Endothelial cell of umbilical vein (primary cell): Measurements from ENCODE around the gene MAST1. TPM values are rescaled to one million over a fixed set of nuclear protein-coding genes. Genes with fewer than 3 reads are reported as not detected.

ENCODE experiments used
- BruUV-seq: library from RNA; stranded (reverse); fragments of 400-500 nt; replicated peaks from 2 replicates; lab custom pipeline; 2021; lab: Mats Ljungman, UMichigan
- CTCF ChIA-PET: fragments of 300-600, 350-600 bp; sonication (Branson Sonifier 250); formaldehyde crosslinking; loops from one replicate; lab custom pipeline; 2021; ENCODE audit warnings: antibody characterized with exemption, inconsistent platforms; lab: Charles Lee
- POLR2A ChIA-PET: fragments of 300-600, 350-600 bp; sonication (Branson Sonifier 250); formaldehyde crosslinking; loops from one replicate; lab custom pipeline; 2021; ENCODE audit warnings: antibody characterized with exemption, inconsistent platforms; lab: Charles Lee
- DNase-seq: peaks from one replicate; pipeline ENCODE4 v3.0.0-alpha.2; 2011; ENCODE audit warnings: low read depth, low spot score
- FAIRE-seq: peaks from 2 replicates; lab custom pipeline; 2011; peaks lifted over from hg19 to GRCh38; lab: Jason Lieb, UNC
- H2AFZ ChIP-seq: 2 replicates; pipeline ENCODE4 v1.6.0; 2012; ENCODE audit warnings: low read depth, low read length, control low read depth, inconsistent platforms
- H3K27ac ChIP-seq: 2 replicates; pipeline ENCODE4 v1.5.1; 2011; ENCODE audit warnings: low read depth, mild to moderate bottlenecking, control low read depth, low read length, moderate library complexity; ENCODE audit not compliant: insufficient read depth
- H3K27me3 ChIP-seq, 2 experiments: 2 replicates each; pipeline versions ENCODE4 v1.6.0 to v1.6.1; 2011; ENCODE audit warnings: low read length in 2 of 2, mixed read lengths in 1 of 2; ENCODE audit not compliant: control insufficient read depth in 2 of 2, insufficient read depth in 2 of 2
- H3K36me3 ChIP-seq, 2 experiments: 2 replicates in 1 of 2; 3 replicates in 1 of 2; pipeline ENCODE4 v1.5.1; 2011; ENCODE audit warnings: low read length in 2 of 2, mild to moderate bottlenecking in 1 of 2, moderate library complexity in 1 of 2; ENCODE audit not compliant: control insufficient read depth in 2 of 2, insufficient read depth in 2 of 2; ENCODE audit errors: extremely low read depth in 1 of 2
- H3K4me1 ChIP-seq: 3 replicates; pipeline ENCODE4 v1.5.1; 2011; ENCODE audit warnings: mild to moderate bottlenecking, low read length; ENCODE audit not compliant: control insufficient read depth, insufficient read depth; ENCODE audit errors: extremely low read depth
- H3K4me2 ChIP-seq: 2 replicates; pipeline ENCODE4 v1.6.1; 2011; ENCODE audit warnings: low read length, control low read depth, mixed read lengths; ENCODE audit not compliant: insufficient read depth
- H3K4me3 ChIP-seq, 3 experiments: fragments of 200-600 bp in 1 of 3; sonication (generic), shearing (Covaris generic) in 1 of 3; replicated peaks in 1 of 3; 2 replicates each; pipeline ENCODE4 v1.5.1; 2011 to 2016; ENCODE audit warnings: control low read depth in 3 of 3, low read length in 3 of 3, mild to moderate bottlenecking in 2 of 3, inconsistent platforms in 1 of 3, low read depth in 1 of 3, moderate library complexity in 1 of 3; ENCODE audit not compliant: insufficient read depth in 1 of 3
- H3K79me2 ChIP-seq: 2 replicates; pipeline ENCODE4 v1.6.0; 2012; ENCODE audit warnings: low read length, inconsistent platforms; ENCODE audit not compliant: control insufficient read depth, insufficient read depth
- H3K9ac ChIP-seq: replicated peaks from 2 replicates; pipeline ENCODE3; 2011; ENCODE audit warnings: low read length, control low read depth; ENCODE audit not compliant: insufficient read depth; ENCODE audit errors: extremely low read depth
- H3K9me1 ChIP-seq: replicated peaks from 3 replicates; pipeline ENCODE4 v1.6.0; 2011; ENCODE audit warnings: mild to moderate bottlenecking, low read length; ENCODE audit not compliant: control insufficient read depth, insufficient read depth; ENCODE audit errors: extremely low read depth
- H3K9me3 ChIP-seq: replicated peaks from 2 replicates; pipeline ENCODE4 v1.5.1; 2012; ENCODE audit warnings: low read length, inconsistent platforms; ENCODE audit not compliant: control insufficient read depth, insufficient read depth
- H4K20me1 ChIP-seq: replicated peaks from 2 replicates; pipeline ENCODE3; 2011; ENCODE audit warnings: mild to moderate bottlenecking, low read length; ENCODE audit not compliant: control insufficient read depth, insufficient read depth; ENCODE audit errors: extremely low read depth
- EZH2 ChIP-seq: IDR thresholded peaks from 2 replicates; pipeline ENCODE4 v1.6.1; 2012; ENCODE audit warnings: borderline replicate concordance, low read depth, mild to moderate bottlenecking, moderate library complexity, low read length, inconsistent platforms; ENCODE audit not compliant: severe bottlenecking
- GATA2 ChIP-seq: IDR thresholded peaks from 2 replicates; pipeline ENCODE4 v1.7.0; 2011; ENCODE audit warnings: low read depth, mild to moderate bottlenecking, moderate library complexity, mixed read lengths, low read length; ENCODE audit not compliant: insufficient read length, insufficient read depth
- JUN ChIP-seq: IDR thresholded peaks from 2 replicates; pipeline ENCODE4 v1.6.1; 2011; ENCODE audit warnings: borderline replicate concordance, low read depth; ENCODE audit not compliant: insufficient read length, insufficient read depth
- POLR2A ChIP-seq: IDR thresholded peaks from 2 replicates; pipeline ENCODE4 v1.6.1; 2012; ENCODE audit warnings: low read depth, mild to moderate bottlenecking, control low read depth, low read length
- POLR2AphosphoS5 ChIP-seq: IDR thresholded peaks from 2 replicates; pipeline ENCODE4 v1.6.1; 2012; ENCODE audit warnings: low read depth, mild to moderate bottlenecking, control low read depth, low read length, moderate library complexity; ENCODE audit not compliant: insufficient read depth
- dilution Hi-C: fragments of 300-500 bp; cut with MboI; formaldehyde crosslinking; loops from one replicate; pipeline ENCODE4 v1.15.0; 2019; ENCODE audit warnings: low sequenced_read_pairs; ENCODE audit not compliant: extremely low pct_ligation_motif_present
- intact Hi-C: fragments of 100-400 bp; cut with micrococcal nuclease; formaldehyde crosslinking; loops from one replicate; pipeline ENCODE4 v1.10.0; 2022
- polyA plus RNA-seq, 4 experiments: library from polyadenylated mRNA; depleted of rRNA in 3 of 4; stranded (reverse) in 3 of 4; unstranded in 1 of 4; fragments of >200 nt; gene quantifications; 2 replicates each; pipeline versions ENCODE4 v1.2.1 to v1.2.3, GENCODE V29; 2011 to 2012; ENCODE audit warnings: missing spikeins in 1 of 4
- total RNA-seq: library from RNA; stranded (reverse); gene quantifications from 2 replicates; pipeline ENCODE4 v1.2.3, GENCODE V29; 2021
- TF ChIP-seq, protein P1 (sequence below): IDR thresholded peaks from 2 replicates; pipeline ENCODE4 v1.6.1; 2011; ENCODE audit not compliant: insufficient read depth, insufficient read length
- TF ChIP-seq, protein P2 (sequence below), 2 donors: IDR thresholded peaks; 1 replicate in 1 of 2; 2 replicates in 1 of 2; pipeline ENCODE4 v1.5.1; 2011; ENCODE audit warnings: low read length in 2 of 2, mild to moderate bottlenecking in 2 of 2, moderate library complexity in 2 of 2, control low read depth in 1 of 2, inconsistent platforms in 1 of 2, low read depth in 1 of 2; ENCODE audit not compliant: insufficient read depth in 1 of 2; ENCODE audit errors: extremely low read depth in 1 of 2

MAST1 gene
- total and polyA plus RNA-seq, 2 donors (not counting 3 experiments of a cell fraction or from before 2014, with no cell fraction given), result 0.13 to 0.46 TPM

GRCh38 chr19:12881172-12881808, 43.0 kb downstream of the MAST1 start, which contains the start of gene DNASE2:
DNASE2 (minus strand) TSS chr19:12881449; CDS start chr19:12881375, 74 bp downstream.
- Histone ChIP-seq H3K9me3 (no peaks in the 10 kb centered on the region), H3K36me3 (peaks cover 0 to 5% of the 10 kb centered on the region in 2 experiments), H2AFZ (peak within 1 kb of the TSS; percentile 70), H3K4me1 (peaks cover 4% of the 10 kb centered on the region), H3K9me1 (no peaks in the 10 kb centered on the region), H3K4me3 (peak within 1 kb of the TSS; percentile 25 to 78 (median 49)), H4K20me1 (no peaks in the 10 kb centered on the region), H3K4me2 (peak within 1 kb of the TSS; percentile 66), H3K9ac (peak within 1 kb of the TSS; percentile 56), H3K27ac (peak within 1 kb of the TSS; percentile 49), H3K79me2 (no peaks in the 10 kb centered on the region), H3K27me3 (peaks cover 9 to 20% of the 10 kb centered on the region in 2 experiments)
- intact Hi-C loops, result loop anchor here (2.0 kb wide), 1 partner anchor 38 kb away; the partner anchor contains the start of gene SYCE2
- BruUV-seq, result TSS peak; percentile 23
- TF ChIP-seq POLR2A, result peak; percentile 36
- no peak for TF ChIP-seq GATA2
- peak; percentile 54 for TF ChIP-seq POLR2AphosphoS5
- TF ChIP-seq, protein P1, sequence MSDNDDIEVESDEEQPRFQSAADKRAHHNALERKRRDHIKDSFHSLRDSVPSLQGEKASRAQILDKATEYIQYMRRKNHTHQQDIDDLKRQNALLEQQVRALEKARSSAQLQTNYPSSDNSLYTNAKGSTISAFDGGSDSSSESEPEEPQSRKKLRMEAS, result no peak
- TF ChIP-seq EZH2, result no peak
- TF ChIP-seq JUN, result no peak
- TF ChIP-seq, protein P2, sequence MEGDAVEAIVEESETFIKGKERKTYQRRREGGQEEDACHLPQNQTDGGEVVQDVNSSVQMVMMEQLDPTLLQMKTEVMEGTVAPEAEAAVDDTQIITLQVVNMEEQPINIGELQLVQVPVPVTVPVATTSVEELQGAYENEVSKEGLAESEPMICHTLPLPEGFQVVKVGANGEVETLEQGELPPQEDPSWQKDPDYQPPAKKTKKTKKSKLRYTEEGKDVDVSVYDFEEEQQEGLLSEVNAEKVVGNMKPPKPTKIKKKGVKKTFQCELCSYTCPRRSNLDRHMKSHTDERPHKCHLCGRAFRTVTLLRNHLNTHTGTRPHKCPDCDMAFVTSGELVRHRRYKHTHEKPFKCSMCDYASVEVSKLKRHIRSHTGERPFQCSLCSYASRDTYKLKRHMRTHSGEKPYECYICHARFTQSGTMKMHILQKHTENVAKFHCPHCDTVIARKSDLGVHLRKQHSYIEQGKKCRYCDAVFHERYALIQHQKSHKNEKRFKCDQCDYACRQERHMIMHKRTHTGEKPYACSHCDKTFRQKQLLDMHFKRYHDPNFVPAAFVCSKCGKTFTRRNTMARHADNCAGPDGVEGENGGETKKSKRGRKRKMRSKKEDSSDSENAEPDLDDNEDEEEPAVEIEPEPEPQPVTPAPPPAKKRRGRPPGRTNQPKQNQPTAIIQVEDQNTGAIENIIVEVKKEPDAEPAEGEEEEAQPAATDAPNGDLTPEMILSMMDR (IDR thresholded peaks at IDR 0.05; ENCODE audit: extremely low read depth in 1 of 2, insufficient read depth in 1 of 2, low read depth in 1 of 2, low read length in 2 of 2), result no peak
- ChIA-PET POLR2A (interaction anchor here (1.1 kb wide), 1 partner anchor 10 kb away, joined by 4 read pairs; the partner anchor contains the start of gene GCDH), CTCF (interaction anchor here (1.1 to 3.5 kb wide), 7 partner anchors 10 to 121 kb away, joined by 3 to 22 read pairs (median 12); partner anchors contain the start of gene GCDH)
- FAIRE-seq, result peak; percentile 94
- DNase-seq, result peak; percentile 82
- dilution Hi-C loops, result no loop called here
